Keratinocyte (primary cell): ENCODE data around the gene GALNT2. TPM values are rescaled to one million over a fixed set of nuclear protein-coding genes. Genes with fewer than 3 reads are reported as not detected.

ENCODE experiments used
- DNase-seq: peaks from one replicate; pipeline ENCODE4 v3.0.0-alpha.2; 2011; ENCODE audit warnings: low read depth, missing footprints, low spot score
- FAIRE-seq: peaks from 2 replicates; lab custom pipeline; 2011; peaks lifted over from hg19 to GRCh38; lab: Jason Lieb, UNC
- H2AFZ ChIP-seq: 2 replicates; pipeline ENCODE4 v1.6.0; 2012; ENCODE audit warnings: low read length, control low read depth, inconsistent platforms; ENCODE audit not compliant: control insufficient read depth
- H3K27ac ChIP-seq: 2 replicates; pipeline ENCODE4 v1.5.1; 2011; ENCODE audit warnings: low read length; ENCODE audit not compliant: control insufficient read depth, insufficient read depth
- H3K27me3 ChIP-seq: 3 replicates; pipeline ENCODE4 v1.6.0; 2011; ENCODE audit warnings: low read length; ENCODE audit not compliant: control insufficient read depth, insufficient read depth; ENCODE audit errors: extremely low read depth
- H3K36me3 ChIP-seq, 2 experiments: 2 replicates in 1 of 2; 3 replicates in 1 of 2; pipeline ENCODE4 v1.5.1; 2011; ENCODE audit warnings: low read length in 2 of 2, mild to moderate bottlenecking in 1 of 2; ENCODE audit not compliant: control insufficient read depth in 2 of 2, insufficient read depth in 2 of 2; ENCODE audit errors: extremely low read depth in 1 of 2
- H3K4me1 ChIP-seq: 3 replicates; pipeline ENCODE4 v1.5.1; 2011; ENCODE audit warnings: low read length; ENCODE audit not compliant: control insufficient read depth, insufficient read depth; ENCODE audit errors: extremely low read depth
- H3K4me2 ChIP-seq: 3 replicates; pipeline ENCODE4 v1.6.0; 2011; ENCODE audit warnings: low read depth, low read length; ENCODE audit not compliant: control insufficient read depth, insufficient read depth; ENCODE audit errors: extremely low read depth
- H3K4me3 ChIP-seq, 3 experiments: fragments of 200-600 bp in 1 of 3; sonication (generic) in 1 of 3; 2 replicates in 2 of 3; 3 replicates in 1 of 3; pipeline ENCODE4 v1.5.1; 2011 to 2016; ENCODE audit warnings: low read length in 3 of 3, mild to moderate bottlenecking in 3 of 3, control low read depth in 2 of 3, inconsistent platforms in 1 of 3, low read depth in 1 of 3, mixed read lengths in 1 of 3, mixed run types in 1 of 3, moderate library complexity in 1 of 3; ENCODE audit not compliant: control insufficient read depth in 2 of 3, insufficient read depth in 2 of 3; ENCODE audit errors: extremely low read depth in 1 of 3
- H3K79me2 ChIP-seq: 2 replicates; pipeline ENCODE4 v1.6.0; 2012; ENCODE audit warnings: low read length; ENCODE audit not compliant: control insufficient read depth, insufficient read depth
- H3K9ac ChIP-seq: 3 replicates; pipeline ENCODE4 v1.6.0; 2011; ENCODE audit warnings: low read length; ENCODE audit not compliant: control insufficient read depth, insufficient read depth; ENCODE audit errors: extremely low read depth
- H3K9me1 ChIP-seq: 3 replicates; pipeline ENCODE4 v1.6.0; 2011; ENCODE audit warnings: low read length; ENCODE audit not compliant: control insufficient read depth, insufficient read depth; ENCODE audit errors: extremely low read depth
- H3K9me3 ChIP-seq: 2 replicates; pipeline ENCODE4 v1.5.1; 2012; ENCODE audit warnings: low read depth, low read length; ENCODE audit not compliant: control insufficient read depth
- H4K20me1 ChIP-seq: 3 replicates; pipeline ENCODE4 v1.6.0; 2011; ENCODE audit warnings: low read length; ENCODE audit not compliant: control insufficient read depth, insufficient read depth; ENCODE audit errors: extremely low read depth
- EZH2 ChIP-seq: IDR thresholded peaks from one replicate; pipeline ENCODE4 v1.6.1; 2012; ENCODE audit warnings: inconsistent platforms, mild to moderate bottlenecking, low read length, moderate library complexity
- dilution Hi-C: fragments of 300-500 bp; cut with MboI; formaldehyde crosslinking; loops from one replicate; pipeline ENCODE4 v1.7.0; 2020; ENCODE audit warnings: low sequenced_read_pairs; ENCODE audit not compliant: extremely low pct_ligation_motif_present
- polyA plus RNA-seq, 5 experiments: library from polyadenylated mRNA; depleted of rRNA in 3 of 5; stranded (reverse) in 3 of 5; stranded (forward) in 1 of 5; unstranded in 1 of 5; fragments of >200 nt; gene quantifications; 1 replicate in 1 of 5; 2 replicates in 3 of 5; 3 replicates in 1 of 5; pipeline versions ENCODE4 v1.2.1 to v1.2.3, GENCODE V29; 2011 to 2012; ENCODE audit warnings: missing spikeins in 2 of 5, low read depth in 1 of 5, low replicate concordance in 1 of 5
- TF ChIP-seq, protein P1 (sequence below), 3 experiments: IDR thresholded peaks in 1 of 3; conservative IDR thresholded peaks in 1 of 3; optimal IDR thresholded peaks in 1 of 3; 2 replicates in 2 of 3; 3 replicates in 1 of 3; pipeline versions ENCODE3 to v1.5.1; 2011; ENCODE audit warnings: low read length in 3 of 3, mild to moderate bottlenecking in 3 of 3, moderate library complexity in 2 of 3, control low read depth in 1 of 3, inconsistent platforms in 1 of 3; ENCODE audit not compliant: insufficient read depth in 2 of 3; ENCODE audit errors: extremely low read depth in 1 of 3

The GALNT2 gene
- polyA plus RNA-seq, 1 donor (not counting 4 experiments of a cell fraction or from before 2014, with no cell fraction given) = 61.7 TPM

GRCh38 chr1:230174471-230175162 is 107.6 kb downstream of the GALNT2 start:
- H3K79me2 ChIP-seq = peaks cover 56% of the 10 kb centered on the region

GRCh38 chr1:230175163-230175747 is 108.2 kb downstream of the GALNT2 start:
- dilution Hi-C loops = no loop called here

More at GRCh38 chr1:230174471-230175162, 107.6 kb downstream of the GALNT2 start:
- H3K9ac ChIP-seq = no peak overlapping the region
- H3K4me2 ChIP-seq = no peak overlapping the region
- no peak overlapping the region for H3K4me3 ChIP-seq
- dilution Hi-C loops = no loop called here
- DNase-seq (no peak), FAIRE-seq (no peak)
- H2AFZ ChIP-seq = no peak overlapping the region
- H3K27ac ChIP-seq = no peak overlapping the region
- H4K20me1 ChIP-seq = no peaks in the 10 kb centered on the region
- peaks cover 0 to 11% of the 10 kb centered on the region in 2 experiments for H3K36me3 ChIP-seq
- no peaks in the 10 kb centered on the region for H3K27me3 ChIP-seq
- no peaks in the 10 kb centered on the region for H3K9me3 ChIP-seq
- no peaks in the 10 kb centered on the region for H3K9me1 ChIP-seq
- no peaks in the 10 kb centered on the region for H3K4me1 ChIP-seq
- TF ChIP-seq, protein P1, sequence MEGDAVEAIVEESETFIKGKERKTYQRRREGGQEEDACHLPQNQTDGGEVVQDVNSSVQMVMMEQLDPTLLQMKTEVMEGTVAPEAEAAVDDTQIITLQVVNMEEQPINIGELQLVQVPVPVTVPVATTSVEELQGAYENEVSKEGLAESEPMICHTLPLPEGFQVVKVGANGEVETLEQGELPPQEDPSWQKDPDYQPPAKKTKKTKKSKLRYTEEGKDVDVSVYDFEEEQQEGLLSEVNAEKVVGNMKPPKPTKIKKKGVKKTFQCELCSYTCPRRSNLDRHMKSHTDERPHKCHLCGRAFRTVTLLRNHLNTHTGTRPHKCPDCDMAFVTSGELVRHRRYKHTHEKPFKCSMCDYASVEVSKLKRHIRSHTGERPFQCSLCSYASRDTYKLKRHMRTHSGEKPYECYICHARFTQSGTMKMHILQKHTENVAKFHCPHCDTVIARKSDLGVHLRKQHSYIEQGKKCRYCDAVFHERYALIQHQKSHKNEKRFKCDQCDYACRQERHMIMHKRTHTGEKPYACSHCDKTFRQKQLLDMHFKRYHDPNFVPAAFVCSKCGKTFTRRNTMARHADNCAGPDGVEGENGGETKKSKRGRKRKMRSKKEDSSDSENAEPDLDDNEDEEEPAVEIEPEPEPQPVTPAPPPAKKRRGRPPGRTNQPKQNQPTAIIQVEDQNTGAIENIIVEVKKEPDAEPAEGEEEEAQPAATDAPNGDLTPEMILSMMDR (optimal IDR thresholded peaks at IDR 0.05 in 1 of 3, IDR thresholded peaks at IDR 0.05 in 1 of 3, conservative IDR thresholded peaks at IDR 0.05 in 1 of 3; ENCODE audit: extremely low read depth in 1 of 3, insufficient read depth in 2 of 3, low read length in 3 of 3) = no peak
- no peak for TF ChIP-seq EZH2

More at GRCh38 chr1:230175163-230175747, 108.2 kb downstream of the GALNT2 start:
- Histone ChIP-seq H4K20me1 (no peaks in the 10 kb centered on the region), H3K4me2 (no peak overlapping the region), H3K9me3 (no peaks in the 10 kb centered on the region), H3K4me3 (no peak overlapping the region), H3K4me1 (no peaks in the 10 kb centered on the region), H3K27me3 (no peaks in the 10 kb centered on the region), H3K9me1 (no peaks in the 10 kb centered on the region), H3K79me2 (peaks cover 52% of the 10 kb centered on the region), H2AFZ (no peak overlapping the region), H3K36me3 (peaks cover 0 to 11% of the 10 kb centered on the region in 2 experiments), H3K9ac (no peak overlapping the region), H3K27ac (no peak overlapping the region)
- TF ChIP-seq EZH2 = no peak
- TF ChIP-seq, protein P1 (optimal IDR thresholded peaks at IDR 0.05 in 1 of 3, IDR thresholded peaks at IDR 0.05 in 1 of 3, conservative IDR thresholded peaks at IDR 0.05 in 1 of 3; ENCODE audit: extremely low read depth in 1 of 3, insufficient read depth in 2 of 3, low read length in 3 of 3) = no peak
- no peak for DNase-seq
- FAIRE-seq = no peak
